ENCODE data around the gene MUC4.

The MUC4 gene, protein sequence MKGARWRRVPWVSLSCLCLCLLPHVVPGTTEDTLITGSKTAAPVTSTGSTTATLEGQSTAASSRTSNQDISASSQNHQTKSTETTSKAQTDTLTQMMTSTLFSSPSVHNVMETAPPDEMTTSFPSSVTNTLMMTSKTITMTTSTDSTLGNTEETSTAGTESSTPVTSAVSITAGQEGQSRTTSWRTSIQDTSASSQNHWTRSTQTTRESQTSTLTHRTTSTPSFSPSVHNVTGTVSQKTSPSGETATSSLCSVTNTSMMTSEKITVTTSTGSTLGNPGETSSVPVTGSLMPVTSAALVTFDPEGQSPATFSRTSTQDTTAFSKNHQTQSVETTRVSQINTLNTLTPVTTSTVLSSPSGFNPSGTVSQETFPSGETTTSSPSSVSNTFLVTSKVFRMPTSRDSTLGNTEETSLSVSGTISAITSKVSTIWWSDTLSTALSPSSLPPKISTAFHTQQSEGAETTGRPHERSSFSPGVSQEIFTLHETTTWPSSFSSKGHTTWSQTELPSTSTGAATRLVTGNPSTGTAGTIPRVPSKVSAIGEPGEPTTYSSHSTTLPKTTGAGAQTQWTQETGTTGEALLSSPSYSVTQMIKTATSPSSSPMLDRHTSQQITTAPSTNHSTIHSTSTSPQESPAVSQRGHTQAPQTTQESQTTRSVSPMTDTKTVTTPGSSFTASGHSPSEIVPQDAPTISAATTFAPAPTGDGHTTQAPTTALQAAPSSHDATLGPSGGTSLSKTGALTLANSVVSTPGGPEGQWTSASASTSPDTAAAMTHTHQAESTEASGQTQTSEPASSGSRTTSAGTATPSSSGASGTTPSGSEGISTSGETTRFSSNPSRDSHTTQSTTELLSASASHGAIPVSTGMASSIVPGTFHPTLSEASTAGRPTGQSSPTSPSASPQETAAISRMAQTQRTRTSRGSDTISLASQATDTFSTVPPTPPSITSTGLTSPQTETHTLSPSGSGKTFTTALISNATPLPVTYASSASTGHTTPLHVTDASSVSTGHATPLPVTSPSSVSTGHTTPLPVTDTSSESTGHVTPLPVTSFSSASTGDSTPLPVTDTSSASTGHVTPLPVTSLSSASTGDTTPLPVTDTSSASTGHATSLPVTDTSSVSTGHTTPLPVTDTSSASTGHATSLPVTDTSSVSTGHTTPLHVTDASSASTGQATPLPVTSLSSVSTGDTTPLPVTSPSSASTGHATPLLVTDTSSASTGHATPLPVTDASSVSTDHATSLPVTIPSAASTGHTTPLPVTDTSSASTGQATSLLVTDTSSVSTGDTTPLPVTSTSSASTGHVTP (N-terminal part only)

DNA sequence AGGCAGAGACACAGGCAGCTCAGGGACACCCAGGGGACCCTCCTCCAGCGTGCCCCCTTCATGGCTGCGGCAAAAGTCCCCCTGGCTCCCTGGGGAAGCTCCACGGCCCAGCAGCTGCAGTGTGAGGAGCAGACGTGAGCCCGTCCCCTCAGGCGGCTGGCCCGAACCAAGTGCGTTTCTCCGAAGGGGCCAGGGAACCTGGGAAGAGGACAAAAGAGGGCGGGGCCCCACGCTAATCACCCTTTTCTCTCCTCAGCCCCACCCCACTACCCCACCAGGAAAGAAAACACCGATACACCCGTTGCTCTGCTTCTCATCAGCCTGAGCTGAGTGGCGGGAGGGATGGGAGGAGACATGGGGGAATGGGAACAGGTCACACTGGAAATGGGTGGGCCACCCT, at the start of gene MUC4:
Gene MUC4, minus strand, starts transcription at position 174 of the 400 bp plus-strand sequence. Its CDS starts 112 bp downstream, at position 62.
- no peak for DNase-seq

DNA sequence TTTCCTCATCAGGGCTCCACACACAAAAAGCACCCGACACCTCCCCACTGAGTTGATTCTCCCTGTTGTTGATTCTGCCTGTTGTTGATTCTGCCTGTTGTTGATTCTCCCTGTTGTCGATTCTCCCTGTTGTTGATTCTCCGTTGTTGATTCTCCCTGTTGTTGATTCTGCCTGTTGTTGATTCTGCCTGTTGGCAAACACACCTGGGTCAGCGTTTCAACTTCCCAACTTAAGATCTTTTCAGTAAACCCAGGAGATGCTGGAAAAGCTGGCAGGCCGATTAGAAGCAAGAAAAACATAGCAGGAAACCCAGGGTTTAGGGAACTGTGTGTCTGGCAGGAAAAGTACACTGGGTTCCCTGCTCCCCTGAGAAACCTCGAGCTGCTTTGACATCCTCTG, 48.7 kb upstream of the MUC4 start:
- DNase-seq: no peak

DNA sequence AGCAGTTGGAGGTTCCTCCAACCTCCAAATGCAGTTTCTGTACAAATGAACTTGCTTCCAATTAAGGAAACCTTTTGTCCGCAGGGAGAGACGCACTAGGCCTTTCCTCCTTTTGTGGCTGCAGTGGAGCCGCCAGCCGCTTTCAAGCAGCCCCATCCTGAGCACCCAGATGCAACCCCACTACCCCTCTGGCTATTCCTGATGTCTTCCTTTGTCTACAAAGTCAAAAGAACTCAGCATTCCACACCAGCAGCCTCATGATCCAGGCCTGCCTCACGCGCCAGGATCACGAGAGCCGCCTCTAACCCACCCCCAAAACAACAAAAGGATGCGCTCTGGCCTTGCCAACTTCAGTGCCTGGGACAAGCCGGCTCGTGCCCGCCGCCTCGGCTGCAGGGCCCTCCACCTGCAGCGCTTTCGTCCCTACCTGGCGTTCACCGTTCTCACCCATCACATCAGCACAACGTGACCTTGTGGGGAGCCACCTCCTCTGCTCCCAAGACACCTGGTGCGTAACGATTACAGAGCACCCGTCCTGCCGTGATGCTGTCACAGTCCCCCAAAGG, 48.2 kb upstream of the MUC4 start:
- no peak for DNase-seq

DNA sequence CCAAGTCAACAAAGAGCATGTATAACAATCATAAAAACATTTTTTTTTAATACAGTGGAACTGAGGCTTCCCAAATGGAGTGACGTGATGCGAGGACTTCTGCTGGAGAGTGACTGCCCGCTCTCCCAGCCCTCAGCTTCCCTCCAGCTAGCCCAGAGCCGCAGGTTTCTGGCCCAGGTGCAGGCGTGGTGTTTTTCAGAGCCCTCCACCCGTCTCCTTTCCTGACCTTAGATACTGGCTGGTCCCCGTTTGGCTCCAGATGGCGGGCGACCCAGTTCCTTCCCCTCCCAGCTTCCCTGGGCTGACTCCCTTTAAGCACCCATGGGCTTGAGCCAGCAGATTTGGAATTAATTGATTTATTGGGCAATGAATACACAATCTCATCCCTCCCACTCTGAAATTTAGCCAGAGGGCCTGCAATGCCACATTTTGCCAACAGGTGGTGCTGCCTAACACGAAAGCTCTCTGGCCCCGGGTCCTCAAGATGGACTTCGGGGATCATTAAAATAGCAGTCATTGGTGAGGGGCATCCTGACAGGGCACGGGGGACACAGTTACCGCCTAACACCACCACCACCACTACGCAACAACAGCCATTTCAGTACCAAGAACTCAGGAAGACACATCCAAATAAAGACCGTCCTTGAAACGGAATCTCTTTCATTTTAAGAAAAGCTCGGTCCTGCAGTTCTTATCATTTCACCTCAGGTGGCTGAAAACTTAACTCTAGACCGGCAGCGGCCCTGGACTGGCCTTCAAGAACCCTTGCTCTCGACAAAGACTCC, 47.5 kb upstream of the MUC4 start:
- peak; percentile 59 for DNase-seq

DNA sequence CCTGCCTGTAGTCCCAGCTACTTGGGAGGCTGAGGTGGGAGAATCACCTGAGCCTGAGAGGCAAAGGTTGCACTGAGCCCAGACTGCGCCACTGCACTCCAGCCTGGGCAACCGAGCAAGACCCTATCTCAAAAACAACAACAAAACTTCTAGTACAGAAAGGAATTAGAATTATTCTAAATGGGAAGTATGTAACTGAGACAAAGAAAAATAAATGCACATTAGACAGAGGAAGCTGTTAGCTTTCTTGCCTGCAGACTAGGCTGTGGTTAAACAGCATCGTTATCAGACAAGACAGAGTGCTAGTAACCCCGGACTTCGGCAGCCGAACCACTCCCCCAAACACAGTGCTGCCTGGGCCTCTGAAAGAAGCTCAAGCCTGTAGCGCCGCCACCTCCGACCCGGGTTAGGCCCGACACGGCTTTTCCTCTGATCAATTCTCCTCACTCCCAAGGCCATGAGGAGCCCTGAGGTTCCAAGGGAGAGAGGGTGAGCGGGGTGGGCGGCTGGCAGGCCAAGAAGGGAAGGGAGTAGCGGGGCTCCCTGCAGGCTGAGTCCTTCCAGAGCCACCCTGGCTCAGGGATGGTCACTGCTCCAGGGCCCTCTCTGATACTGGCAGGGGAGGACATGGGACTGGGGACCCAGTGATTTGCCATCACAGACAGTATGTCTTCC, 44.8 kb upstream of the MUC4 start:
- no peak for DNase-seq

DNA sequence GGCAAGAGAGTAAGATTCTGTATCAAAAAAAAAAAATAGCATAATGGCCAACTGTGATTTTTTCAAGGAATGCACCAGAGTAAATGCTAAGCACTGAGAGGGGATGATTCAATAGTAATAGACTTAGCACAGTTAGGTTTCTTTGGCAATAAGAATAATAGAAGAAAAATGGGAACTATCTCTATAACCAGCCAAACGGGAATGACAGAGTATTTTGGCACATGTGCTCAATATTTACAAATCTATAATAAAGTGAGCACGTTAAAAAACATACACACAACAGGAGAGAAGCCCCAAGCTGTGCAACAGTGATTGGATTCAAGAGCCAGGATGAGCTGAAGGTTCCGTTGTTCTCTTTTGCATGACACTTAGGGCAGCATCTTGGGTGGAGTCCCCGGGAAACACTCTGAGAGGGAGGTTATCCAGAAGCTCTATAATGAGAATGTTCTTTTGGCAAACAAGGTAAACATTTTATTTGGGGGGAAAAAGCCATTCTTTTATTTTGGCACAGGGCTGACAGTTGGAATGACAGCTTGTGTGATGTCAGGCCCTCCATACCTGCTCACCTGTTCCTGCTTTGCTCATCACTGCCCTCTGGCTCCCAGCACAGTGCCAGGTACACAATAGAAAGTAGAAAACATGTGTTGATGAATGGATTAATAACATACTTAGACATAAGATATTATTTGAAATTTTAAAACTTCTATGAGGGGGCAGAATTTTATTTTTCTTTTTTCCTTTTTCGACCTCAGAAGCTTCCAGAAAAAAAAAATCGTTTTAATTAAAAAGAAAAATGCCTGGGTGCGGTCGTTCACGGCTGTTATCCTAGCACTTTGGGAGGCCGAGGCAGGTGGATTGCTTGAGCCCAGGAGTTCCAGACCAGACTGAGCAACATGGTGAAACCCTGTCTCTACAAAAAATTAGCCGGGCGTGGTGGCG, 44.0 kb upstream of the MUC4 start:
- no peak for DNase-seq

DNA sequence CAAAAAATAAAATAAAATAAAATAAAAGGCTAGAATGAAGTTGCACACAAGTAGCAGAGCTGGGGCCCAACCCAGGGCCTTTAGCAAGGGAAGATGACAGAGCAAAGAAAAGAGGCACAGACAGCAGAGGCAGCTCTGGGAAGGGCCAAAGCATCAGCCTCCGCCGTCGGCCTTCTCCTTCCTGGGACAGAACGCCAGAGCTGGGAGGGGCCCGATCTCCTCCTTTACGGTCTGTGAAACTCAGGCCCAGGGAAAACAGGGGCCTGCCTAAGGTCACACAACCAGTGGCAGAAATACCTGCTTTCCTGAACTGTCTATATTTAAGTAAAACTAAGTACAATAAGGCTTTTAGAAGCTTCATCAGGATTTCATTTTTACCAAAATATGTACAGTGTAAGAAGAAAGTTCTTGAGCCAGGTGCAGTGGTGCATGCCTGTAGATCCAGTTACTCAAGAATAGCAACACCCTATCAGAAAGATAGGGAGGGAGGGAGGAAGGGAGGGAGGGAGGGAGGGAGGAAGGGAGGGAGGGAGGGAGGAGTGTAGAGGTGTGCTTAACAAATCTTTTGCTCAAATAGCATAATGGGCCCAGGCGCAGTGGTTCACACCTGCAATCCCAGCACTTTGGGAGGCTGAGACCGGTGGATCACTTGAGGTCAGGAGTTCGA, 43.0 kb upstream of the MUC4 start:
- no peak for DNase-seq

DNA sequence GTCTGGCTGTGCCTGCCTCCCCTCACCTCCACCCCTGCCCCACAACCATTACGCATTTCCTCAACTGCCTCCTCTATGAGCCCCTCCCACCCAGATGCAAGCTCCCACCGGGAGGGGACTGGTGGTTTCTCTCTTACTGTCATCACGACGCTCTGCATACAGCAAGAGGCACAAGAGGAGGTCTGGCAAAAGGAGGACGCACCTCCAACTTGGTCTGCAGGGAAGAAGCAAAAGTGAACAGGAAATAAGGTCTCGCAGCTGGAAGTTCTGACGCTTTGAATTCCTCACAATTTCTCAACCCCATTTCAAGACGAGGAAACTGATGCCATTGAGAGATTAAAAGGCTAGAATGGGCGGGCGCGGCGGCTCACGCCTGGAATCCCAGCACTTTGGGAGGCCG, 42.3 kb upstream of the MUC4 start:
- no peak for DNase-seq

DNA sequence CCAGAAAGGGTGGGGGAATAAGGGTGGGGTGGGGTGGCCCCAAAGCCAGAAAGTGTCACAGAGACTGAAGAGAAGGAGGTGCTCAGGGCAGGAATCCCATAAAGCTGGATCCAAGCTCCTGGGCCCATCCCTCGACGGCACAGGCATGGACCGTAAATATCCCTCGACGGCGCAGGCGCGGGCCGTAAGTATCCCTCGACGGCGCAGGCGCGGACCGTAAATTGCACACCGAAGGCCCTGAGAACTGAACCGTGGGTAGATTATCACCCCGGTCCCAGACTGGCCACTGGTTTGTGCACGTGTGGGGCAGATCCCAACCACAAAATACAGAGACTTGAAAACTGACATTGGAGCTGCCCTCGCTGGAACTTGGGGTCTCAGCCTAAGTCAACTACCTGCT, 41.3 kb upstream of the MUC4 start:
- no peak for DNase-seq

DNA sequence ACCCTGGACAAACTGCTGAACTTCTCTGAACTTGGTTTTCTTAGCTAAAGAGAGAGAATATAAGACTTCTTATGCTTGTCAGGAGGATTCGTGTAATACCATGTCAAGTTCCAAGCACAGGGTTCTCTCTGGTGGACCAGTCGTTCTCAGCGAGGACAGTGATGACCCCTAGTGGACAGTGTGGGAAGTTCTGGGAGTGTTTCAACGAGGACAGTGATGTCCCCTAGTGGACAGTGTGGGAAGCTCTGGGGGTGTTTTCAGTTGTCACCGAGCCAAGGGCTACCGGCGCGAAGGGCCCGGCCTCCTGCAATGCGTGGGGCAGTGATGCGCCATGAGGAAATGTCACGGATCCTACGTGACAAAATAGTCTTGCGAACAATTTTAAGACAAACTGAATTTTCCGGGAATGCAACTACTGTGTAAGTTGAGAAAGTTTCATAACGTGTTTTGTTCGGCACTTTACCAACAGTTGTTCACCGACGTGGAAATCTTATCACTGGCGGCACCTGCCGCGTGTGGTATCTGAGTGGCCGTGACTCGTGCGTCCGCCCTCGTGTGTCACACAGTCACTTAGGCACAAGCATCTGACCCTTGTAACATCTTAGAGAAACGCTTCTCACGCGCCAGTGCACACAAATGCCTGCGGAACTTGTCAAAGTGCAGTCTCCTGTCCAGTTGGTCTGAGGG, 39.3 kb upstream of the MUC4 start:
- DNase-seq: peak; percentile 77

DNA sequence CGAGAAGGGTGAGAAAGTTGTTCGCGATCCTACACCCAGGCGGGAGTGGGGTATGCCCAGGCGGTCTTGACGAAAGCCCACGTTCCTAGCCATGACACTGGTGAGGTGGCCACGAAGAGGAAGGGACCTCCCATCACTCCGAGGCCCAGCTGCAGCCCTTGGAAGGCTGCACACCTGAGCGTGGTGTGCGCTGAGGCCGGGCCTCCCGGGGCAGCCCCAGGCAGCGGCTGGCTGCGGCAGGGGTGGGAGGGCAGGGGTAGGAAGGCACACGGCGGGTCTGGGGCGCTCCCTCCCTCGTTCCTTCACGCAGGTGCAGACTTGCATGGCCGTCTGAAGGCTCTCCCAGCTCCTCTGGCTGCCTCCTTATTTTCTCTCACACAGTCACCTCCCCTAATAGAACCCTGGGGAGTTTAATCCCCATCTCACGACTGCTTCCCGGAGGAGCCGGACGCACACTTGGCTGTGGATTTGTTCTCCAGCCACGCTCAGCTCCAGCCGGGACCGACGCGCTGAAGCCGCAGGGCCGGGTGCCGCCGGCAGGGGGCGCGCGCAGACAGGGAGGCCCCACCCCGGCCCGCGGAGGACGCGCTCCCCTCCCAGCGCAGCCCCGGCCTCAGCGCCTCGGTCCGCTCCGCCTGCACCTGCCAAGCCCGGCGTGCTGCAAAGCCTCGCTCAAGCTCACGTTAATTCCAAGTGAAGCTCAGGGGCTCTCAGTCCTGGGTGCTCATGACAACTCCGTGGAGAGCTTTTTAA, 37.8 kb upstream of the MUC4 start:
- no peak for DNase-seq

DNA sequence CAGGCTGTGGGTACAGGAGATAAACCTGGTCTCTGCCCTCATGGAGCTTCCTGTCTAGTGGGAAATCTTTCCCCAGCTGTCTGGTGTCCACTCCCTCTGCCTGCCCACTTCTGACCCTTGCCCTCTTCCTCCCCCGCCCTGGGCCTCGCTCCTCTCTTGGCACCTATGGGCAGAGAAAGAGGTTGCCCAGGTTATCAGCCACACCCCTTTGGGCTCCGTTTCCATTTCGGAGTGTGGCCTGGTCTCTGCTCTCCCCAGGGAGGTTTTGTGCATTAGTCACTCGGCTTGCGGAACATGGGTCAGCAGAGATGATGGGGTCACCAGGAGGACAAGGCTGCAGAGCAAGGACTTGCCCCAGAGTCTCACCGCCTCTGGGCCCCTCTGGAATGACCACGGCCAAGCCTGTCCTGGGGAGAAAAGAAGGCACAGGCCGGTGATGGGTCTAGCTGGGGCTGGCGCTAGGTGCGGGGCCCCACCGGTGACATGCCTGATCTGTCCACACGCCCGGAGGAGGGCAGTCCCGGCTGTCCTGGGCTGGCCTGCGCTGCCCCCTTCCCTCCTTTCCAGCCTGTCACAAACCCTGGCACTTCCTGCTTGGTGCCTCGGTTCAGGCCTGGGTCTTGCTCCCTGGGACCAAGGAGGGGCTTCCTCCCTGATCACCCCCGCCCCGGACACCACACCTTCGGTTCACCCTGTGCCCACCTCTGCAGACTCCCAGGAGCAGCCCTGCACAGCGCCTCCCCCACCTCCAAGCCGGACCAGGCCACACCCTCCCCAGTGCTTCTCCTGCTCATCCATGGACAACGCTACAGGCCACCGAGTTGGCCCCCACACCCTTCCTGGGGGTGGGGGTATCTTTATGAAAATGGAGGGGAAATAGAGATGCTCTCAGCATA, 35.6 kb upstream of the MUC4 start:
- no peak for DNase-seq

DNA sequence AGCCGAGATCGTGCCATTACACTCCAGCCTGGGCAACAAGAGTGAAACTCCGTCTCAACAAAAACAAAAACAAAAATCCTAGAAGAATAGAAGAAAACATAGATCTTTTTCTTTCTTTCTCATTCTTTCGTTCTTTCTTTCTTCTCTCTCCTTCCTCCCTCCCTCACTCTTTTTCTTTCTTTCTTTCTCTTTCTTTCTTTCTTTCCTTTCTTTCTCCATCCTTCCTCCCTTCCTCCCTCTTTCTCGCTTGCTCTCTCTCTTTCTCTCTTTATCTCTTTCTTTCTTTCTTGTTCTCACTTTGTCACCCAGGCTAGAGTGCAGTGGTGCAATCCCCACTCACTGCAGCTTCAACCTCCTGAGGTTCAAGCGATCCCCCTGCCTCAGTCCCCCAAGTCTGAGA, 33.8 kb upstream of the MUC4 start:
- DNase-seq: no peak

DNA sequence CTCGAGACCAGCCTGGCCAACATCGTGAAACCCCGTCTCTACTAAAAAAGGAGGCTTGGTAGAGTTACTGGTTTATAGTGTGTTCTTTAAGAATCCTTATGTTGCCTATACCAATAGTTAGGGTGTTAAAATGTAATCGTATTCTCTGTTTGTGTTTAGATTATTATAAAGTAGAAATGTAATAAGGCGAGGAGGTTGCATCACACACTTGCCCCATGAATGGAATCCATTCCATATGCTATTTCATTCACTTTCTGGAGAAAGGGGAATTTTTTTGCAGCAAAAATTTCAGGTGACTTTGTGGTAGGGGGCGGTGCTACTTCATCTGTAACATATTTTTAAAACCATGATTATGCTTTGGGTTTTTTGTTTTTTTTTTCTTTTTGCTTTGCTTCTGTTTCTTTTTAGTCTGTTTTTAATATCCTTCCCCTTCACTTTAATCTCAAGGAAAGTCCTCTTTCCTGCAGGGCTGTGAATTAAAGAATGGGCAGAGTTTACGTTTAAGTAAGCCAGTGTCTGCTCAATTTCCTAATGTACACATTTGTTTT, 33.0 kb upstream of the MUC4 start:
- DNase-seq: no peak

DNA sequence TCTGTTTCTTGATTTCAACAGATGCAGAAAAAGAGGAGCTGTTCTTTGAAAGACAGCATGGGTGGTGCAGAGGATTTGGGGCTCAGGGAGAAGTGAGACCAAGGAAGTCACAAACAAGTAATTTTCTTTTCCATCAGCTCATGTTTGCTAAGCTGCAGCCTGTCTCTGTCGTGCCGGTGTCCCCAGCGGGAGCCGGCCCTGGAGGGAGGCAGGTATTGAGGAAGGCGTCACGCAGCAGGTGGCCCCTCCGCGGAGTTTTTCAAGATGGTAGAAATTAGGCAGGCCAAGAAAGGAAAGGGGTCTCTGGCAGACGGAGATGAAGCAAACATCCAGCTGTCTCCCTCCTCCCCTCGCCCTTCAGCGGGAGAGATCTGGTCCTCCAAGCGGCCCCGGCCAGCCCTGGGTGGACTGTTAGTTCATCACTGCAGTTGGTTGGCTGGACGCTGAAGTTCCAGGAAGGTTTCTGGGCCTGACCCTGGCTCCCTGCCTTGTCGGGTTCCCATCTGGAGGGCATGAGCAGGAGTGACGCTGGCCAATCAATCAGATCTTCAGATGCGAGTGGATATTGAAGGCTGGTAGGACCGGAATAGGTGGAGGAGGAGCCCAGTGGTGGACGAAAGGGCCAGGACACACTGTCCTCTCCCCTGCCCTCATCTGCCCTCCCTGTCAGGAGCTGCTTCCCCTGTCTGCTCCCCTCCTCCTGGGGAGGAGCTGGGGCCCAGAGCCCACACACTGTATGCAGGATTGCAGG, 27.7 kb upstream of the MUC4 start:
- DNase-seq: no peak

DNA sequence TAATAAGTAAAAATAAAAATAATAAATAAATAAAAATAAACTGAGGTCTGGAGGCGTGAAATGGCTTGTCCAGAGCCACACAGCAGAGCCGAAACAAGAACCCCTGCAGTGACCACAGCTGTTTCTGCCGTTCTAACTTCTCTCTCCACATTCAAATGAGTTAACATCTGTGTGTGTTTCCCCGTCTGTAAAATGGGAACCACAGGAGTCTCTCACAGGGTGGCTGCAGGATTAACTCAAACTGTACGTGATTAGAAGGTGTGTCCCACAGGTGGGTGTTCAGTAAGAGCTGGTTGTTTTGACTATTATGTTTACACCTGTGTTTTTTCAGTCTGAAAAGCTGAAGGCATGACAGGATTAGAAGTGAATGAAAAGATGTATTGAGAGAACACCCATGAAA, 27.0 kb upstream of the MUC4 start:
- DNase-seq: no peak

All from activated effector memory CD4-positive, alpha-beta T cell treated with Interleukin-2 at 50 U/mL for 16 hours (primary cell).